ENCODE results near the gene AMPD1. TPM values are rescaled to one million over a fixed set of nuclear protein-coding genes. Genes with fewer than 3 reads are reported as not detected.

The AMPD1 gene
- total RNA-seq, 1 donor from 2014 or later: not detected

- H3K4me3 Mint-ChIP-seq (ENCODE audit: unreplicated experiment): no peak overlapping the region
- DNase-seq (ENCODE audit: extremely low spot score, unreplicated experiment): no peak
- H3K36me3 Mint-ChIP-seq (ENCODE audit: unreplicated experiment): peaks cover 21% of the 10 kb centered on the region
- H3K4me1 Mint-ChIP-seq (ENCODE audit: unreplicated experiment): peaks cover 2% of the 10 kb centered on the region
- peaks cover 6% of the 10 kb centered on the region for H3K27me3 Mint-ChIP-seq (ENCODE audit: unreplicated experiment)
- no peak overlapping the region for H3K27ac Mint-ChIP-seq (ENCODE audit: unreplicated experiment)
- no peak for TF ChIP-seq CTCF (IDR thresholded peaks at IDR 0.05)
- H3K9me3 Mint-ChIP-seq (ENCODE audit: unreplicated experiment): no peaks in the 10 kb centered on the region
These were observed 6.6 kb upstream of the AMPD1 start for GRCh38 chr1:114701931-114702330.

GRCh38 chr1:114700036-114700600 is 4.8 kb upstream of the AMPD1 start:
- H3K4me3 Mint-ChIP-seq (ENCODE audit: unreplicated experiment): no peak overlapping the region
- no peak for DNase-seq (ENCODE audit: extremely low spot score, unreplicated experiment)
- H3K36me3 Mint-ChIP-seq (ENCODE audit: unreplicated experiment): peaks cover 7% of the 10 kb centered on the region
- TF ChIP-seq CTCF (IDR thresholded peaks at IDR 0.05): no peak
- H3K27ac Mint-ChIP-seq (ENCODE audit: unreplicated experiment): no peak overlapping the region
- H3K9me3 Mint-ChIP-seq (ENCODE audit: unreplicated experiment): no peaks in the 10 kb centered on the region
- peaks cover 16% of the 10 kb centered on the region for H3K27me3 Mint-ChIP-seq (ENCODE audit: unreplicated experiment)
- peaks cover 2% of the 10 kb centered on the region for H3K4me1 Mint-ChIP-seq (ENCODE audit: unreplicated experiment)

GRCh38 chr1:114696810-114697209 is 1.5 kb upstream of the AMPD1 start:
- Mint-ChIP-seq H3K9me3 (ENCODE audit: unreplicated experiment) (no peaks in the 10 kb centered on the region), H3K27ac (ENCODE audit: unreplicated experiment) (no peak overlapping the region), H3K27me3 (ENCODE audit: unreplicated experiment) (peaks cover 23% of the 10 kb centered on the region), H3K4me1 (ENCODE audit: unreplicated experiment) (peaks cover 2% of the 10 kb centered on the region), H3K36me3 (ENCODE audit: unreplicated experiment) (no peaks in the 10 kb centered on the region), H3K4me3 (ENCODE audit: unreplicated experiment) (no peak overlapping the region)
- TF ChIP-seq CTCF (IDR thresholded peaks at IDR 0.05): no peak
- no peak for DNase-seq (ENCODE audit: extremely low spot score, unreplicated experiment)

- peaks cover 32% of the 10 kb centered on the region for H3K27me3 Mint-ChIP-seq (ENCODE audit: unreplicated experiment)
- H3K4me1 Mint-ChIP-seq (ENCODE audit: unreplicated experiment): peaks cover under 1% of the 10 kb centered on the region
- H3K27ac Mint-ChIP-seq (ENCODE audit: unreplicated experiment): no peak overlapping the region
- H3K9me3 Mint-ChIP-seq (ENCODE audit: unreplicated experiment): no peaks in the 10 kb centered on the region
- no peak for DNase-seq (ENCODE audit: extremely low spot score, unreplicated experiment)
- H3K36me3 Mint-ChIP-seq (ENCODE audit: unreplicated experiment): no peaks in the 10 kb centered on the region
- H3K4me3 Mint-ChIP-seq (ENCODE audit: unreplicated experiment): no peak overlapping the region
- no peak for TF ChIP-seq CTCF (IDR thresholded peaks at IDR 0.05)
These were observed 621 bp downstream of the AMPD1 start for GRCh38 chr1:114694540-114695310.

- no peak for TF ChIP-seq CTCF (IDR thresholded peaks at IDR 0.05)
- no peak overlapping the region for H3K27ac Mint-ChIP-seq (ENCODE audit: unreplicated experiment)
- DNase-seq (ENCODE audit: extremely low spot score, unreplicated experiment): no peak
These were observed 2.4 kb downstream of the AMPD1 start for GRCh38 chr1:114692947-114693346.

More at GRCh38 chr1:114692947-114693346, 2.4 kb downstream of the AMPD1 start:
- H3K27me3 Mint-ChIP-seq (ENCODE audit: unreplicated experiment): peaks cover 36% of the 10 kb centered on the region
- H3K4me3 Mint-ChIP-seq (ENCODE audit: unreplicated experiment): no peak overlapping the region
- H3K4me1 Mint-ChIP-seq (ENCODE audit: unreplicated experiment): no peaks in the 10 kb centered on the region
- H3K9me3 Mint-ChIP-seq (ENCODE audit: unreplicated experiment): no peaks in the 10 kb centered on the region
- H3K36me3 Mint-ChIP-seq (ENCODE audit: unreplicated experiment): no peaks in the 10 kb centered on the region
